CD4-positive, alpha-beta T cell treated with Interleukin-17A for 4 hours (primary cell): ENCODE data around the gene ANKS1B.
"Not testable (repeated sequence)": the region's sequence is repeated elsewhere in the genome, so short reads cannot be mapped to it uniquely, and the experiment has no call there.

Experiments used
- DNase-seq: peaks from one replicate; pipeline ENCODE4 v3.0.0-alpha.2; 2020; ENCODE audit warnings: mixed read lengths

Gene ANKS1B

DNA sequence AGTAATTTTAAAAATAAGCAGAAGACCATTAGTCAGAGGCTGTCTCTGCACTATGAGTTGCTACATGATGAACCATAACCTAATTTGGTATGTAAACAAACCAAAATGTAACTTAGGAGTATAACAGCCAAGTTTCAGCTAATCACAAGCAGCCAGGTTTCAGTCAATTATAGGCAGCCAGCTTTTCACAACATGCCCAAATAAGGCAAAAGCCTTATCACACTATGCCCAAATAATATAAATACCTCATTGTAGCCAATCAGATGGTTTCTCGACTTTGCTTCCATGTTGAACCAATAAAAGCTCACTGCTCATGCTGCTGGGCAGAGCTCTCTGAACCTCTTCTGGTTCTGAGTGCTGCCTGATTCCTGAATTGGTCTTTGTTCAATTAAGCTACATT, 298.6 kb downstream of the ANKS1B start:
- no peak for DNase-seq

DNA sequence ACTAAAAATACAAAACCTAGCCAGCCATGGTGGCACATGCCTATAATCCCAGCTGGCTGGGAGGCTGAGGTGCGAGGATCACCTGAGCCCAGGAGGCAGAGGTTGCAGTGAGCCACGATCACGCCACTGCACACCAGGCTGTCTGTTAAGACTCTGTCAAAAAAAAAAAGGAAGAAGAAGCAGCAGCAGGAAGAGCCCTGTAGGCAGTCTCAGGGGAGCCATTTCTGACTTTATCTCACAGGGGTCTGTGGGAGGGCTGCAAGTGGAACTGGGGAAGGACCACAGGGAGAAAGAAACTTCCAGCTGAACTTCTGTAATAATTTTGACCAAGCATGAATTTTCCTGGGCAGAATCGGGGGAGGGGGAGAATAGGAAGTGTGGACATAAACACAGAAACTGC, 304.5 kb downstream of the ANKS1B start:
- DNase-seq = no peak

DNA sequence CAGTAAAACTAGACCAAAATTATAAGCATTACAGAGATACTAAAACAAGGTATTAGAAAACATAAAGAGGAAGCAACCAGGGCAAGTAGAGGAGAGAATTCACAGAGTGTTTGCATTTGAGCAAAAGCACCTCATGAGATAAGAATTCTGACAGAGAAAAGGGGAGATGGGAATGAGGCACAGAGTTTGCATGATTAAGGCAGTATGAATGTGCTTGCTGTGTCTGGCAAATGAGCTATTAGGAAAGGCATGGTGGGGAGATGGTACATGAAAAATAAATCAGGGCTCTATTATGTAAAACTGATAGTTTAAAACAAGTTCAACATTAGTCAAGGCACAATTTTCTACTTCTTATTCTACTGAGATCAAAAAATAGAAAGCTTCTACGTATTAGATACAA, 314.1 kb downstream of the ANKS1B start:
- no peak for DNase-seq

DNA sequence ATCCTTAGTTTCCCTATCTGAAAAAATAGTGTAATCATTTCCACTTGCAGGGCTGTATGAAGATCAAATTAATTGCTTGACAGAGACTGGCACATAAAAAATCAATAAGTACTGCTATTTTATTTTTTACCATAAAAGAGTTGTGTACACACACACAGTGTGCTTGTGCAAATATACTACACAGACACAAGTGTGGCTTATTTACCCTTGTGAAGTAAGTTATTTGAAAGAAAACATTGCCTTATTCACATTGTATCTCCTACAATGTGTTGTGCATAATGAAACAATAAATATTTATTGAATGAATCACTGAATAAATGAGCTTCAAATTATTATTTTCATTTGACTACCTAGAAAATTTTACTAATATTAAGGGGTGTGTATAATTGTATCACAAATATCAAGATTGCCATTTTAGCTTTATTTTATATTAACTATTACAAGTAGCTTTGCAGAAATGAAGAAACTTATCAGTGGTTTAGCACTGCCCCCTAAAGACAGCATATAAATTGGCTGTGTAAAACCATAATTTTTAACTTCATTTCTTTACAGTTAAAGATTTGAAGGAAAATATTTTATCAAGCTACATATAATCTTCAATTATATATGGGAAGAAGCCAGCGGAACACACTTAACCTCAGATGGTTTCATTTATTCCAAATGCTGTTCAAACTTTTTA, 325.9 kb downstream of the ANKS1B start:
- DNase-seq = no peak

DNA sequence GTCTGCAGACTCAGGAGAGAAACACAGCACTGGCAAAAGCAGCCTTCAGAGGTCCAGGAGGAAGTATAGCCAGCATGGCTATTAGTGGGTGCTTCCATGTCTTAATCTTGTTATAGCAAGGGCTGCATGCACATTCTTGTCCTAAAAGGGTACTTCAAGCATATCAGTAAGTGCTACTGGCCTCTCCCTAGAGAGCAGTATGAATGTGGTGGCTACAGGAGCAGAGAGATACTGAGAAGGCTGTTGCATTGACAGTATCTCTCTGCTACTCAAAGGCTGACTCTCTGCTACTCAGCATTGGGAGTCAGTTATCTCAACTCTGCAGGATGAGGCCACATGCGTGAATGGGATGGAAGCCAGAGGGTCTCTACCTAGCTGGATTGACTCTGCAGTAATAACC, 335.2 kb downstream of the ANKS1B start:
- no peak for DNase-seq

DNA sequence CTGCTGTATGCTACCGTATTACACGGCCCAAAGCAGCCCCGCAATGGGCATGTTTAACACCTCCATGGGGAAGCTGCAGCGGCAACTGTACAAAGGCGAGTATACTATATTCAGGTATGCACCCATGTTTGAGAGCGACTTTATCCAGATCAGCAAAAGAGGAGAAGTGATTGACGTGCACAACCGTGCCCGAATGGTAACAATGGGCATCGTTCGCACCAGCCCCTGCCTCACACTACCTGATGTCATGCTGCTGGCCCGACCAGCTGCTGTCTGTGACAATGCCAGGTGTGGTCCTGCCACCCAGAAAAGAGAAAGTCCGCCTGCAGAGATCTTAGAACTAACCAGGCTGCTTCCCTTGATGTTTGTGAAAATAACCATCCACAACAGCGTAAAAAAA, 336.6 kb downstream of the ANKS1B start:
- no peak for DNase-seq

DNA sequence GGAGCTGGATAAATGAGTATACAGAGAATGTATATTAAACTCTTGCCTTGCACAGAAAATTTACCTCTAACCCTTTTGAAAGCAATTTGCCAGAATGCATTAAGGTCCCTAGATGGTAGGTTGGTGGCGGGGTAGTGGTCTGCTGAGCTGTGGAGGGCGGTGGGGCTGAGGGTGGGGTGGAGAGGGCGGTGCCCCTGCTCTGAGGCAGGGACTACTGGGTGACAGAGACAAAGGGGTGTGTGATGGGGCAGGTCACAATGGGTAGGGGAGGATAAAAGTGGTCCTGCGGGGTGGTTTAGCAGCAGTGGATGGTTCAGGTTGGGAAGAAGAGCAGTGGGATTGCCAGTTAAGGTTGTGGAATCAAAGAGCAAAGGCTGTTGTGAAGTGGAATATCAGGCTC, 337.3 kb downstream of the ANKS1B start, which contains the start of gene GARIN6:
GARIN6 (plus strand) TSS at position 301 of the 400 bp plus-strand sequence. CDS start 422 bp downstream, outside the sequence.
- DNase-seq = no peak

DNA sequence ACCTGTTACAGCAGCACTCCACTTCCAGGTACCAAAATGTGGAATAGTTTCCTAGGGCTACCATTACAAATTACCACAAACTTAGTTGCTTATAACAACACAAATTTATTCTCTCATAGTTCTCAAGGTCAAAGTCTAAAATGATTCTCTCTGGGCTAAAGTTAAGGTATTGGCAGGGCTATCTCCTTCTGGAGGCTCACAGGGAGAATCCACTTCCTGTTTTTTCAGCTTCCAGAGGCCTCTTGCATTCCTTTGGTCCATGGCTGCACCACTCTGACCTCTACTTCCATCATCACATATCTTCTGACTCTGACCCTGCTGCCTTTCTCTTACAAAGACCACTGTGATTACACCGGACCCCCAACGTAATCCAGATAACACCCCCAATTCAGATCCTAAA, 340.1 kb downstream of the ANKS1B start:
- no peak for DNase-seq

DNA sequence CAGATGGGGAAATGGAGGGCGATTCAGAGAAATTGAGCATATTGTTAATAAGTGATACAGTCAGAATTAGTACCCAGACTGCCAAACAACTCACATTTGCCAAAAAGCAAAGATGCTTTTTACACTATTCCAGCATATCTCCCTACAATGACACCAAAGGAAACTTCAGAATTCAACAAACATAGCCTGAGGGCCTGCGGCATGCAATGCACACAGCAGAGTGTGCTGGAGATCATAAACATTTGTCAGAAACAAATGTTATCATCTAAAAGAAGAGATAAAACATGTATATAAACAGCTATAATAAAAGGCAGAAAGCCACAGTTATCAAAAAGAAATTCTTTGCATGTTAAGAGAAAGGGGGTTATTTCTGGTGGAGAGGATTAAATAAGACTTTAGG, 357.3 kb downstream of the ANKS1B start:
- no peak for DNase-seq

DNA sequence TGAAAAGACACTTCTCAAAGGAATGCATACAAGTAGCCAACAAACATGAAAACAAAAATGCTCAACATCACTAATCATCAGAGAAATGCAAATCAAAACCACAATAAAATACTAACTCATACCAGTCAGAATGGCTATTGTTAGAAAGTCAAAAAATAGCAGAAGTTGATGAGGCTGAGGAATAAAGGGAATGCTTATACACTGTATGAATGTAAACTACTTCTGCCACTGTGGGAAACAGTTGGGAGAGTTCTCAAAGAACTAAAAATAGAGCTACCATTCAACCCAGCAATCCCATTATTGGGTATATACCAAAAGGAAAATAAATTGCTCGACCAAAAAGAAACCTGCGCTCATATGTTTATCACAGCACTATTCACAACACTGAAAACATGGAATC, 360.1 kb downstream of the ANKS1B start:
- not testable (repeated sequence) for DNase-seq

DNA sequence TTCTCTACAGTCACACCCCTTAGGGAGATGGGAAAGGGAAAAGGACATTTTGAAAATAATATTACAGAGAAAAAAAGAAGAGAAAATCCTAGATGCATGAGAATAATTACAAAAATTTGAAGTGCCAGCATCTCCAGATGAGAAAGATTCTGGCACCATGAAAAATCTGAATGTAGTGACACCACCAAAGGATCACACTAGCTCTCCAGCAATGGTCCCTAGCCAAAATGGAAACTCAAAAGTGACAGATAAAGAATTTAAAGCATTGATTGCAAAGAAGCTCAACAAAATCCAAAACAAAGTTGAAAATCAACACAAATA, 364.6 kb downstream of the ANKS1B start:
- no peak for DNase-seq

DNA sequence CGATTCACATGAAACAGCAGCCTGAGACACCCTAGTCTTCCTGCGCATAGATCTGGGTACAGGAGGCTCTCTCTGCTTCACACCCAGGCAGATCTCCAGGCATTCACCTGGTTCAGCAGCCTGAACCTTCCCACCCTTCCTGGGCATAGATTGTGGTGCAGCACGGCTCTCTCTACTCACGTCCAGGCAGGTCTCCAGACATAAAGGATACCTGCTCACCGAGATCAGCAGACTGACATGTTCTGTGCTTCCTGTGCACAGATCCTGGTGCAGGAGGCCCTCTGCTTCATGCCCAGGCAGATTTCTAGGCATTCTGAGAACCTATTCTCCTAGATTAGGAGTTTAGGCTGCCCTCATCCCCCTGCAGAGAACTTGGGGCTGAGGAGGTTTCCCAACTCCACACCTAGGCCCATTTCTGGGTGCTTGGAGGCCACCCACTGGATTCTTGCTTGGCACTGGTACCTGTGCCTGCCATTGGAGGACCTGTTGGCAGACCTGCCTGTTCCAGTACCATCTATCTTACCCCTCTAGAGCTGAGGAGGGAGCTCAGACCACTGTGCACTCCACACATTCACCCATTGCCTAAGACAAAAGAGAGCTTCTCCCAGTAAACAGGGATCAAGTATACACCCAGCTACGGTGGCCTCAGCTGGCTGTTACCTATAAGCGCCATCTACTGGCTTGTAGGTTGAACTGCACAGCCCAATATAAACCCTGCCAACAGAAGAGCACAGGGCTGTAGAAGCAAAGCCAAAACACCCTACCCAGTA, 365.2 kb downstream of the ANKS1B start:
- no peak for DNase-seq

DNA sequence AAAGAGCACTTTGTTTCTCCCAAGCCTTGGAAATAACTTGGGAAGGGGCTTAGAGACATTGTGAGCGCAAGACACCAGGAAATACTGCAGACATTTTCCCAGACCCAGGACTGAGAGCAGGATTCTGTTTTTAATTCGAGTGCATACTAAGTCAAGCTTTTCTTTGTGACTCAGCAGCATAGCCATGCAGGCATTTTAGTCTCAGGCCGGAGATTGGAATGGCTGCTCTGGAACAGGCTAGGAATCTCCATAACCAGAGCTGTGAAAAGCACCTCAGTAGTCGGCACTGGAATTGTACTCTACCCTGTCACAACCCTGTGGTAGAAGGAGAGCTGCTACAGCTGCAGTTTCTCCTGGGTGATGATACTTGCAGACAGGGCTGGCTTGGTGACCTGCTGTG, 366.1 kb downstream of the ANKS1B start:
- DNase-seq = no peak

DNA sequence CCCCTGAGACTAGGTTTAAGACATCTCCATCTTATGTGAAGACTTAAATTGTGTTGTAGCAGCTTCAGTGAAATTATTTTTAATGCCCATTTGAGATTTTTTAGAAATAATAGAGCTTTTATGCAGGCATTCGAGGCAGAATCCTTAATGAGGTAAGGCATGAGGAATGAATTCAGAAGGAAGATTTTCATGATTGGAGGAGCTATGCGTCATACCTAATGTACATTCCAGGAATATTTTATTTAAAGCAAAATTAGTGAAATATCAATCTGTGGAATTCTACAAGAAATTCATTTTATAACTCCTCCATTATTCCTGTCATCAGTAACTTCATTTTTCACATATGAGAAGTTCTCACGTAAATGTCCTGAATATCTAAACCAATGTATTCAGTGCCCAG, 373.1 kb downstream of the ANKS1B start:
- no peak for DNase-seq

DNA sequence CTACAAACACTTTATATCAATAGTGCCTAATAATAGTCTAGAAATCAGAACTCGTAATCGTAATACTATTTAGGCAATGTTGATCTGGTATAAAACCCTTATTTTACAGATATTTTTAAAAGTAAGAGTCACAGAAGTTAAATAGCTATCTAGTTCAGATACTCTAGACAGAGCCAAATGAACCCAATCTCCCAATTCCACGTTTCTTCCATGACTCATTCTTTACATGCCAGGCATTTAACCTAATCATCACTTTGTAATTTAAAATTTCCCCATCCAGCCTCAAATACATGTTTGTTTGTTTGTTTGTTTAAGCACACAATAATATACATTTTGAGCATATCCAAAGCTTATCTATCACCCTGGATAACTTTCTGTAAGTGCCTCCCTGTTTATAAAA, 373.6 kb downstream of the ANKS1B start:
- DNase-seq = no peak

DNA sequence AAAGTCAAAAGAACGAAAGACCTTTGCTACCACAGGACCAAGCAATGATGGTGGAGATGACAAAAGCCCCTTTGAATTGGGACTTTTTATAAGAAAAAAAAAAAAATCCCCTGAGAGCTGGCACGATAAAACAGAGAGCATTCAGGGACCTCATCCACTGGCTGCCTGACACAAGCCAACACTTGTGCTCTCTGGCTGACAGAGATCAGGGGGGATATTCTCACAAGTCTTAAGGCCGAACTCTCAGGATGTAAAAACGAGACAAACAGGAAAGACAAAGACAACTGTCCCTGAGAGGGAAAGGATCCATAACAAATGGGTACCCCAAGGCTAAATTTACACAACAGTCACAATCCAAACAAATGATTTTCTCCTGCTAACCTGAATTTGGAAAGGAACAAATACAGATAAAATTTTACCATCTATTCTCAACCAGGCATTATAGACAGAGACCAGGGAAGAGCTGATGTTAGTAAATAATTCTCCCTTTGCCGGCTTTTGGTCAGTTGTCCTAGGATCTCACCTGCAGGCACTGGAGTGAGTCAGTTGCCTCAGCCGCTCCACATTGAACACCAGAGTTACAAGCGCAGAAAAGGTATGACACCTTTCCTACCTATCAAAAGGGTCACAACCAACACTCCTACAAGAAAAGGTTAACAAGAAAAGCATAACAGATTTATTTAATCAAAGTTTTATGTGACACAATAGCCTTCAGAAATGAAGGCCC, 375.1 kb downstream of the ANKS1B start:
- DNase-seq = no peak

DNA sequence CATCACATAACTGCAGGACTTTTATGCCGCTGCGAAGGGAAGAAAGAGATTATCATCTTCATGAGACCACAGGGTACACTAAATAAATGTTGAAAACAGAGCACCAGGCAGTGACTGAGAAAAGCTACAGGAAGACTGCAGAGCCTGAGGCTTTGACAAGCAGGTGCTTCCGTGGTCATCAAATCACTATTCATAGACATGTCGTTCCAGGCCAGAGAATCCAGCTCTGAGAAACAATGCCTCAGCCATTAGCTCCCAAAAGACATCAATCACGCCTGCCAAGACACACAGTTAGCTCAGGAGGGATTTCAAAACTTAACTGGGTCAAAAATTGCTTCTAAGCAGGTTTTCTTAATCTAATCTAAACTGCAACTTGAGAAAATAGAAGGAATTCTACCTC, 384.3 kb downstream of the ANKS1B start:
- no peak for DNase-seq

DNA sequence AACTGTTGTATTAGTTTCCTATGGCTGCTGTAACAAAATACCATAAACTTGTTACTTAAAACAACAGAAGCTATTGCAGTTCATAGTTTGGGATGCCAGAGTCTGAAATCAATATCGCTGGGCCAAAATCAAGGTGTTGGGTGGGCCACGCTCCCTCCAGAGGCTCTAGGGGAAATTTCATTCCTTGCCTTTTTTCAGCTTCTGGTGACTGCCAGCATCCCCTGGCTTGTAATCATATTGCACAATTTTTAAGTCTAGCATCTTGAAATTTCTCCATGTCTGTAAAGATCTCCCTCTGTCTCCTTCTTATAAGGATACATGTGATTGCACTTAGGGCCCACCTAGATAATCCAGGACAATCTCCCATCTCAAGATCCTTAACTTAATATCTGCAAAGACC, 386.0 kb downstream of the ANKS1B start:
- DNase-seq = no peak

DNA sequence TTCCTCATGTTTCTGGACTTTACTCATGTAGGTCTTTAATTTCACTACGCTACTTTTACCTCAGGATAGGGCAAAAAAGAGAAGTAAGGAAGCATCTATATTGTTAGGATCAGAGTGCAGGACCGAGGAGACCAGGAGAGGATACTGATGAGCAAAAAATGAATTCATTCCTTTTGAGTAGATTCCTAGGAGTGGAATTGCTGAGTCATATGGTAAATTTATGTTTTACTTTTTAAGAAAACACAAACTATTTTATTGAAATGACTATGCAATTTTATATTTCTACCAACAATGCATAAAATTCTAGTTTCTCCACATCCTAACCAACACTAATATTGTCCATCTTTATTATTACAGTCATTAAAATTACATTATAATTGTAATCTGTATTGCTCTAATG, 388.0 kb downstream of the ANKS1B start:
- DNase-seq = no peak

DNA sequence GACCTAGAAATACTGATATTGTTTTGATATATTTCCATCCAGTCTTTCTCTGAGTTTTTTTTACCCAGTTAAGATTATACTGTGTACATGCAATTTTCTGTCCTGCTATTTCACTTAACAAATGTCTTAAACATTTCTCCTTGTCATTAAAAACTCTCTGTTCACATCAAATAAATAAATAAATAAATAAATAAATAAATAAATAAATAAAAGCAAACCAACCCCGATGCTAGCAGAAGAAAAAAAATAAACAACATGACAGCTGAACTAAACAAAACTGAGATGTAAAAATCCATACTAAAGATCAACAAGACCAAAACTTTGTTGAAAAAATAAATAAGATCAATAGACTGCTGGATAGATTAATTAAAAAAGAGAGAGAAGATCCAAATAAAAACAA, 407.6 kb downstream of the ANKS1B start:
- not testable (repeated sequence) for DNase-seq

DNA sequence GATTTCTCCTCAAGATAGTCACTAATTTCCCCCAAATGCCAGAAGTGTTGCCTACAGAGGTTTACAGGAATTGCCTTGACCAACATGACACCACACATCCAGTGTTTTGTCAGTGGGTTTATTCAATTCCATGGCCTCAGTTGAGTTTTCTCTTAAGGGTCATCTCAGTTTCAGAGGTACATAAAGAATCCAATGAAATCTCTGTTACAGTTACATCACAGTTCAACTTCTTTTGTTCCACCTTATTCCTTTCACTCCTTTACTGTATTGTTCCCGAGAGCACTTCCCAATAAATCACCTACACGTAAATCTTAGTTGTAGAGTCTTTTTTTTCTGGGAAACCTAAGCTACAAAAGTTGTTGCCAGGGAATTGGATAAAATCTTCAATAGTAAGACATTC, 410.8 kb downstream of the ANKS1B start:
- no peak for DNase-seq

DNA sequence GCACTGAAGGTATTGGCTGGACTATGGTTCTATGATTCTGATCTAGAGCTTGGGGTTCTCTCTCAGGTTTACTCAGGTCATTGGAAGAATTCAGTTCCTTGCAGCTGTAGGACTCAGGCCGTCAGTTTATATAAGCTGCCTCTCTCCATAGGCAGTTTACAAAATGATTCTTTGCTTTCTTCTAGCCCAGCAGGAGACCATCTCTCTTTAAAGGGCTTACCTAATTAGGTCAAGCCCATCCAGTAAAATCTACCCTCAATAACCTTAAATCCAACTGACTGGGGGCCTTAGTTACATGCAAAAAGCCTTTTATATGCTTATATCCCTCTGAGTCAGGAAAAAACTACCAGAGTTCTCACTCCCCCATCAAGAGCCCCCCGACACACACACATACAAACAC, 417.7 kb downstream of the ANKS1B start:
- DNase-seq = no peak

DNA sequence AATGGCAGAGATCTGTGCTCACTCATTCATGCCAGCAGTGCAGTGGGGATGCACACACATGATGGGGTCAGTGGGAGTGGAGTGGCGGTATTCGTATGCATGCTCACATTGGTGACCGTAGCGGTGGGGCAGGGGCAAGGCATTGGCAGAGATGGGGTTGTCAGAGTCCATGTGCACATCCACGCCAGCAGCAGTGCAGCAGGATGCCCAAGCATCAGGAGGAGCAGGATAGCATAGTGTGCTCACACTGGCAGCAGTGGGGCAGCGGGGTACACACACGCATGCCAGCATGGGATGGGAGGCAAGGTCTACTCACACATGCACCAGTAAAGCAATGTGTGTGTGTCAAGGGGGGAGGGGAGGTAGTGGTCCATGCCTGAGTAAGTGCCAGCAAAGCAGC, 426.6 kb downstream of the ANKS1B start:
- no peak for DNase-seq

DNA sequence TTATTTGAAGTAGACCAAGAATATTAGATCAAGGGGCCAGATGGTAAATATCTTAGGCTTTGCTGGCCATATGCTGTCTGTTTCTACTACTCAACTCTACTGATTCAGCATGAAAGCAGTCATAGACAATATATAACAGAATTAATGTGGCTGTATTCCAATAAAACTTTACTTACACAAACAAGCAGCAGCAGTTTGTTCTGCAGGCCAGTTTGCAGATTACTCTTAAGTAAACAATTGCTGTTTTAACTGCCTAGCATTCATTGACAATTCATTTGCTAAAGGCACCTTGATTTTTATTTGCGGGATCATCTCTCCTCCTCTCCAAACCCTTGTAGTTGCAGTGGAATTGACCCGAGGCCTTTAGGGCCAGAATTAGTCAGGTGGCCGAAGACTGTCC, 431.3 kb downstream of the ANKS1B start:
- no peak for DNase-seq
